Stimulated activated CD8-positive, alpha-beta memory T cell treated with anti-CD3 and anti-CD28 coated beads, Interleukin-7, amount 100 ng/mL, for 48 hours (primary cell): Measurements from ENCODE around the gene ADAMTSL4.
"Not testable (repeated sequence)": the region's sequence is repeated elsewhere in the genome, so short reads cannot be mapped to it uniquely, and the experiment has no call there.

Source experiments
- DNase-seq, 2 donors: peaks; one replicate each; pipeline ENCODE4 v3.0.0-alpha.2; 2020; ENCODE audit warnings: low read depth in 1 of 2; ENCODE audit errors: extremely low read depth in 1 of 2

ADAMTSL4 gene

GRCh38 chr1:150566589-150567340 is 17.6 kb downstream of the ADAMTSL4 start:
- no peak for DNase-seq

DNA sequence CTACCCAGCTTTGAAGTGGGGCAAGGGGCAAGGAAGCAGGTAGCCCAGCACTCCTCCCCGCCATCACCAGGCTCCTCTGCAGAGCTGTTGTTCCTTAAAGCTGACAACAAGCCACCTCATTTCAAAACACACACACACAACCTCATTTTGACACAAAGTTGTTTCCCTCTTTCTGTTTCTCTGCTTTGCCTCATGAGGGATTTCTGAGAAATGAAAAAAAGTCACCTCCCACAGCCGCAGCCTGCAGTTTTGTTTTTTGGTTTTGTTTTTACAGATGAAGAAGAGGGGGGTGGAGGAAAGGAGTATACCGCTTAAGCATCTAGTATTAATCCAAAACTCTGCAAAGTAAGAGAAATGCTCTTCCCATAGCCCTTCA is 18.1 kb downstream of the ADAMTSL4 start:
- DNase-seq = peak in 1 of 2 donors; percentile 69

GRCh38 chr1:150567717-150568593 is 18.7 kb downstream of the ADAMTSL4 start:
- no peak for DNase-seq

GRCh38 chr1:150568594-150568966 is 19.4 kb downstream of the ADAMTSL4 start:
- no peak for DNase-seq

DNA sequence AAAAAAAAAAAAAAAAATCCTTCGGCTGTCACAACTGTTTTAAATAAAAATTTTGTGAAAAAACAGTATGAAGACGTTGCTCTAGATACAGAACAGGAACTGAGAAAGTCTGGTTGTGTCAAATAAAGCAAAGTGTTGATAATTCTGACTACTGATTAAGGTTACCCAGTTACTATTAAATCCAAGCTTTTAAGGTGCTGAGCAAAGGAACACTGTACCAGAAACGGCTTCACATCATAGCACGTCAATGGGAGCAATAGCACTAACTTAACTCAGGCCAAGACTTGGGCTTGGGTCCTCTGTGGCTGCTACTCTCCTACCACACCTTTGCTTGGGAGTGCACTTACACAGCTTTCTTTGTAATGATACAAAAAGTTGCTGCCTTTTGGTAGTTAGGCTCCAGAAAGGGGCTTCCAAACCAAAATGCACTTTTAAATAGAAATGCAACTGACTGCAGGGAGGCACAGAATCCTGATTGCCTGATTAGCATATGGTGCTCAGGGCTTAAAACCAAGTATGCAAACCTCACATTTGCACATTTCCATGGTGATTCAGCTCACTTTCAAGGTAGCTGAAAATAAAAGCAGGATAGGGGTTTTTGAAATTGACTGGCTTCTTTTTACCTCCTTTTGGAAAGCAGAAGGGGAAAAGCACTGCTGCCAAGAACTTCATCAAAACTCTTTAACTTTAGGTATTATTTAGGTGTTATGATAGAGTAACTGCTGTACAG is 23.9 kb downstream of the ADAMTSL4 start:
- DNase-seq = no peak

DNA sequence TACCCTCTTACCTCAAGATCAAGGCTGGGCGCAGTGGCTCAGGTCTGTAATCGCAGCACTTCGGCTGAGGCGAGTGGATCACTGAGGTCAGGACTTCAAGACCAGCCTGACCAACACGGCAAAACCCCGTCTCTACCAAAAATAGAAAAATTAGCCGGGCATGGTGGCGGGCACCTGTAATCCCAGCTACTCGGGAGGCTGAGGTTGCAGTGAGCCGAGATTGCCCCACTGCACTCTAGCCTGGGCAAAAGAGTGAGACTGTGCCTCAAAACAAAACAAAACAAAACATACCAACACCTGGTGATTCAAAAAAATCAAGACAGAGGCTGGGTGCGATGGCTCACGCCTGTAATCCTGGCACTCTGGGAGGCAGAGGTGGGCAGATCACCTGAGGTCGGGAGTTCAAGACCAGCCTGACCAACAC is 24.5 kb downstream of the ADAMTSL4 start:
- DNase-seq = not testable (repeated sequence)

DNA sequence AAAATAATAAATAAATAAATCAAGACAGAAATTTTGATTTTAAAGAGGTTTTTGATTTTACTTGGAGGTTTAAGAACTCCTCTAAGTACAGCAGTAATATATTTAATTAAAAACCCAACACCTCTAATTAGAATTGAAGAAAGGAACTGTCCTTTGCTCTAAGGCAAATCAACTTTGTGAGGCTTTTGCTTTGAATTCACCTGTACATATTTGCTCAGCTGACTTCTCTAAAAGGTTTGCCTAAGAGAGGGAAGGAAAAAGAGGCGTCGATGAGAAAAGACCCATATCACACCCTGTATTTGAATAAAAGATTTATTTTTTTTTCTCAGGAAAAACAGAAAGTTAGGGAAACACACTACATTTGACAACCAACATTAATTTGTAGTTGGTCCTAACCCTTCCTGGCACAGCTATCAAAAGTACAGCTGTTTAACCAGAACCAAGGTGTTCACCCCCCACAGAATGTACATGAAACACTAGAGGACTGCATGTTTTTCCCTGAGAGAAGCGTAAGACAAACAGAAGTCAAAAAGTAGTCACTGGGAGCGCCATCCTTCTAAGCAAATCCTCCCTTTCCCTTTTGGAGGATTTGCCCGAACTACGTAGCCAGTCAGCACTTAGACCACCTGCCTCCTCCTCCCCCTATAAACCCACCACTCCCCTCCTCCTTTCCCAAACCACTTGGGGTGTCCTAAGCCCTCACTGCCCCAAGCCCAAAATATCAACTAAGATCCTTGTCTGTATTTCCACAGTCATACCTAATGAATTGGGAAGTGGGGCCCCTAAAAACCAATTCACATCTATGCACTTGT is 25.3 kb downstream of the ADAMTSL4 start:
- no peak for DNase-seq

GRCh38 chr1:150575072-150575489 is 25.9 kb downstream of the ADAMTSL4 start:
- DNase-seq = no peak

GRCh38 chr1:150575518-150576366 is 26.5 kb downstream of the ADAMTSL4 start:
- DNase-seq = no peak

DNA sequence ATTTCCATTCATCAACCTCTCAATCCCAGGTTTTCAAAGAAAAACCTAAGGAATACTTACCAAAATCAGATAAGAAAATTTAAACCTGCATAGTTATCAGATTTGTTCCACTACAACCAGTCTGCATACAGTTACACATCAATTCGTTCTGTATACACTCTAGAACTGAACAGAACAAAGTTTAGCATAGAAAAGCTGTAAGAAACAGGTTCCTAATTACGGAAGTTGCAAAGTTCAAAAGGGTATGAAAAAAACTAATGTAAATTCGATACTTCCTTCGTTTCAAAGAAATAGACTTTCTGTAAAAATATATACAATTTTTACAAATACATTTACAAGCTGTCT is 27.1 kb downstream of the ADAMTSL4 start:
- no peak for DNase-seq

DNA sequence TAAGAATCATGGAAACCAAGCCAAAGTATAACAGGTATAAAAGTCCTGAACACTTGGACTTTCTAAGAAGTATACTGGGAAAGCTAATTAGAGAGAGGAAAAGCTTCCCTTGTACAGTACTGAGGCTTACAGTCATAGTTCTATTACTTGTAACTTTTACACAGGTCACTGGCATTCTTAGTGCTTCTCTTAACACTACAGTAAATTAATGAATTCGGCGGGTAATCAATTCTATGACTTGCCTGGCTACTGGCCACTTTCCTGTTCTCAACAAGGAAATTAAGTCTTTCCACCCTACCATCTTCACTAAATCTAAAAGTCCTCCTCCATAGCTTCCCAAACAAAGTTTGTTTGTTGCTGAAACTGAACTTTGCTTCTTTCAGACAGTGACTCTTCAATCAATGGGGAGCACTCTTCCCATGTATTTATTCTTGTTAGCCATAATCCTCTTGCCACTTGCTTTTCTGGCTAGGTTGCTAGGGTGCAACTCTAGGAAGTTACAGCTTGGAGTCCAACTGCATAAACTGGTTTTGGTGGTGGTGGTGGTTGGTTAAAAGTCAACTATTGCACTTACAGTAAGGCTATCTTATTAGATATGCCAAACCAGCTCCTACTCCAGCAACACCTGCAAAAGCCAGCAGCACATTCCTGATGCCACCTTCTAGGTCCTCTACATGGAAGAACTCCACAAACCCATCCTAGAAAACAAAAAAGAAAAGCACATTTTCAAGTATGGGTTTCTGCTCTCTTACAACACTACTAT is 27.8 kb downstream of the ADAMTSL4 start:
- DNase-seq = no peak

DNA sequence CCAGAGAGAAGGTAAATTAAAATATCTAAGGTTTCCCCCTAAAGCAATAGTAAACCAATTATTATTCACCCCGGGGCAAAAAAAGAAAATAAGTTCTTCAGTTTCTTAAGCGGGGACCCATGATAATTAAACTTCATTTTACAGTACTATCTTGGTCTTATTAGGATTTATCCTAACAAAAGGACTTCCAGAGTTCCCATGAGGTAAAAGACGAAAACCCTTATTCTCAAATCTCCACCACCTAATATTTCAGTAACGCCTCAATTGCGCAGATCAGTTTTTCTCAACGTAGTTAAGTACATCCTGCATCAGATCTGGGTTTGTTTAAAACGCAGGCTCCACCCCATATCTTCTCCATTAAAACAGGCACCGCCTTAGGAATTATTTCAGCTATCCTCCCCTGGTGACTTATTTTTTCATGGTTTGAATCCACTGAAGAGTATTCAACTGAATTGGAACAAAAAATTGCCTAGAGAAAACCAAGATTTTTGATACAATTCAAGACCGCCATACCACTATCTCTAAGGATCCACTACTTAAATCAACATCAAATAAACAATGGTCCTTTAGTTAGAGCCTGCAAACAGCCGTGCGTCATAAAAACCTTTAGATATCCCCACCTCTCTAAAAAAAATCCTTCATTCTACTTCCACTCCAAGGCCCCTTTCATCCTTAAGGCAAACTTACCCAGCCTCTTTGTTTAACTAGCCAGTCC is 28.5 kb downstream of the ADAMTSL4 start:
- no peak for DNase-seq

- no peak for DNase-seq
Observed at GRCh38 chr1:150578272-150579109, 29.3 kb downstream of the ADAMTSL4 start.

- DNase-seq = peak; percentile 80 to 88
Observed at GRCh38 chr1:150579110-150579944, 30.1 kb downstream of the ADAMTSL4 start, which contains the start of gene MCL1. Gene MCL1, minus strand, starts transcription at chr1:150579610. Its CDS starts 80 bp downstream, at chr1:150579530.

- no peak for DNase-seq
Observed at GRCh38 chr1:150579945-150580642, 30.9 kb downstream of the ADAMTSL4 start.

GRCh38 chr1:150580966-150581365 is 31.8 kb downstream of the ADAMTSL4 start:
- not testable (repeated sequence) for DNase-seq
